ENCODE measurements around the gene RIMBP2. TPM values are rescaled to one million over a fixed set of nuclear protein-coding genes. Genes with fewer than 3 reads are reported as not detected.

The RIMBP2 gene
- total and polyA plus RNA-seq, 9 of the 15 experiments (the other 6 are each of a cell fraction or from before 2014, with no cell fraction given), result not detected

- no peak overlapping the region for H3K27ac ChIP-seq (ENCODE audit: extremely low read depth, low read depth, low read length)
- H3K9me3 ChIP-seq (replicated peaks; ENCODE audit: control insufficient read depth, insufficient read depth, low read depth, low read length), result no peaks in the 10 kb centered on the region
- no peaks in the 10 kb centered on the region for H3K9me1 ChIP-seq (ENCODE audit: control insufficient read depth, insufficient read depth, low read length)
- no peak for TF ChIP-seq EGR1 (conservative IDR thresholded peaks at IDR 0.05)
- no peak for TF ChIP-seq PTTG1 (tag; IDR thresholded peaks at IDR 0.05; ENCODE audit: low read depth)
- no peak for TF ChIP-seq ELF1 (tag; IDR thresholded peaks at IDR 0.05)
- TF ChIP-seq CBX8 (IDR thresholded peaks at IDR 0.05; ENCODE audit: borderline replicate concordance, extremely low read depth, low read depth, low read length, poor library complexity, severe bottlenecking), result no peak
- TF ChIP-seq ZNF41 (CRISPR knock-in tag; conservative IDR thresholded peaks at IDR 0.05), result no peak
- no peak for TF ChIP-seq CBFB (CRISPR knock-in tag; IDR thresholded peaks at IDR 0.05)
- no peak for TF ChIP-seq E4F1 (CRISPR knock-in tag; IDR thresholded peaks at IDR 0.05; ENCODE audit: borderline replicate concordance)
- TF ChIP-seq E2F1 (CRISPR knock-in tag; IDR thresholded peaks at IDR 0.05), result no peak
- no peak for TF ChIP-seq NBN (IDR thresholded peaks at IDR 0.05; ENCODE audit: low read depth)
- TF ChIP-seq PHF21A (IDR thresholded peaks at IDR 0.05; ENCODE audit: borderline replicate concordance, low read depth), result no peak
- no peak for TF ChIP-seq MLX (CRISPR knock-in tag; conservative IDR thresholded peaks at IDR 0.05)
- no peaks in the 10 kb centered on the region for H3K79me2 ChIP-seq (ENCODE audit: control insufficient read depth, insufficient read depth, low read length)
- no peak overlapping the region for H2AFZ ChIP-seq (ENCODE audit: low read depth, low read length)
- CTCF ChIA-PET (ENCODE audit: low intra/inter-chr PET ratio), result no interaction called here
- POLR2A ChIA-PET, result interaction anchor here (0.6 kb wide), 1 partner anchor 181 kb away, joined by 3 read pairs; no protein-coding TSS in a partner anchor
- H3K4me3 ChIP-seq, result no peak overlapping the region
- in situ Hi-C loops (cut with MboI) (no loop called here), intact Hi-C loops (cut with micrococcal nuclease) (no loop called here)
- no peaks in the 10 kb centered on the region for H3K36me3 ChIP-seq (ENCODE audit: control insufficient read depth, insufficient read depth, low read length)
- peaks cover 15 to 53% of the 10 kb centered on the region in 2 experiments for H3K27me3 ChIP-seq (ENCODE audit: control insufficient read depth in 2 of 2, insufficient read depth in 2 of 2, low read length in 2 of 2)
- ATAC-seq (no peak), FAIRE-seq (no peak), DNase-seq (ENCODE audit: extremely low read depth in 1 of 4, low spot score in 3 of 4) (no peak)
- no peak overlapping the region for H3K9ac ChIP-seq (ENCODE audit: insufficient read depth in 1 of 2, low read depth in 2 of 2, low read length in 2 of 2)
- BruUV-seq (replicated peaks), result no TSS peak
- WGBS (ENCODE audit: insufficient coverage, low coverage, missing lambda C conversion rate), result 0% methylated on average over 7 of the region's 7 CpGs
- H3K4me1 ChIP-seq (replicated peaks in 1 of 2; ENCODE audit: control insufficient read depth in 2 of 2, insufficient read depth in 2 of 2, low read length in 2 of 2), result no peaks in the 10 kb centered on the region; a peak in 1 of 5 replicates
- no peak overlapping the region for H3K4me2 ChIP-seq (ENCODE audit: insufficient read depth, low read length)
- H4K20me1 ChIP-seq (replicated peaks; ENCODE audit: control insufficient read depth, insufficient read depth, low read length), result no peaks in the 10 kb centered on the region
Observed at GRCh38 chr12:130667421-130667960, 48.6 kb downstream of the RIMBP2 start.

All from K562 (cell line).